ENCODE results near the gene LYST.

DNA sequence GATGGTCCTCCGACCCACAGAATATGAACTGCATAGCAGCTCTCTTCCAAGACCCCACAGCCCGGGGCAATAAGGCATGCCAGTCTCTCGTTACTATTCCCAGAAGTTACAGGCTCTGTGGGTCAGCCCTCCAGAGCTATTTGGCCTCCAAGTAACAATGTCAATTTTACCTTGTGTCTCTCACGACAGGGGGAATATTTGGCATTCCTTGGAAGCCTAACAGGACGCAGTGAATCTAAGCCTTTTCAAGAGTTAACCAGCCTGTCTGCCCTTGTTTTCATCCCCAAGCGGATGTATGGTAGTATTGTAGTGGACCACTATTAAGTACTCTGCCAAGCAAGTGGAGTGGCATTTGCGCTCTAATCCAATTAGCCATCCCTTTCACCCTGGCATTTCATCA, 192.7 kb downstream of the LYST start:
- no peak for TF ChIP-seq POLR2A (IDR thresholded peaks at IDR 0.05; ENCODE audit: low read depth, low read length)
- TF ChIP-seq, protein P1, sequence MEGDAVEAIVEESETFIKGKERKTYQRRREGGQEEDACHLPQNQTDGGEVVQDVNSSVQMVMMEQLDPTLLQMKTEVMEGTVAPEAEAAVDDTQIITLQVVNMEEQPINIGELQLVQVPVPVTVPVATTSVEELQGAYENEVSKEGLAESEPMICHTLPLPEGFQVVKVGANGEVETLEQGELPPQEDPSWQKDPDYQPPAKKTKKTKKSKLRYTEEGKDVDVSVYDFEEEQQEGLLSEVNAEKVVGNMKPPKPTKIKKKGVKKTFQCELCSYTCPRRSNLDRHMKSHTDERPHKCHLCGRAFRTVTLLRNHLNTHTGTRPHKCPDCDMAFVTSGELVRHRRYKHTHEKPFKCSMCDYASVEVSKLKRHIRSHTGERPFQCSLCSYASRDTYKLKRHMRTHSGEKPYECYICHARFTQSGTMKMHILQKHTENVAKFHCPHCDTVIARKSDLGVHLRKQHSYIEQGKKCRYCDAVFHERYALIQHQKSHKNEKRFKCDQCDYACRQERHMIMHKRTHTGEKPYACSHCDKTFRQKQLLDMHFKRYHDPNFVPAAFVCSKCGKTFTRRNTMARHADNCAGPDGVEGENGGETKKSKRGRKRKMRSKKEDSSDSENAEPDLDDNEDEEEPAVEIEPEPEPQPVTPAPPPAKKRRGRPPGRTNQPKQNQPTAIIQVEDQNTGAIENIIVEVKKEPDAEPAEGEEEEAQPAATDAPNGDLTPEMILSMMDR (conservative IDR thresholded peaks at IDR 0.05; ENCODE audit: low read depth, low read length): no peak
- TF ChIP-seq, protein P2, sequence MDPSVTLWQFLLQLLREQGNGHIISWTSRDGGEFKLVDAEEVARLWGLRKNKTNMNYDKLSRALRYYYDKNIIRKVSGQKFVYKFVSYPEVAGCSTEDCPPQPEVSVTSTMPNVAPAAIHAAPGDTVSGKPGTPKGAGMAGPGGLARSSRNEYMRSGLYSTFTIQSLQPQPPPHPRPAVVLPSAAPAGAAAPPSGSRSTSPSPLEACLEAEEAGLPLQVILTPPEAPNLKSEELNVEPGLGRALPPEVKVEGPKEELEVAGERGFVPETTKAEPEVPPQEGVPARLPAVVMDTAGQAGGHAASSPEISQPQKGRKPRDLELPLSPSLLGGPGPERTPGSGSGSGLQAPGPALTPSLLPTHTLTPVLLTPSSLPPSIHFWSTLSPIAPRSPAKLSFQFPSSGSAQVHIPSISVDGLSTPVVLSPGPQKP (IDR thresholded peaks at IDR 0.05; ENCODE audit: borderline replicate concordance, low read depth, low read length): no peak
- no peak for TF ChIP-seq FOS (IDR thresholded peaks at IDR 0.05; ENCODE audit: low read depth, low read length)
- no peak for TF ChIP-seq RFX5 (IDR thresholded peaks at IDR 0.05; ENCODE audit: low read depth, low read length)
- TF ChIP-seq, protein P3, sequence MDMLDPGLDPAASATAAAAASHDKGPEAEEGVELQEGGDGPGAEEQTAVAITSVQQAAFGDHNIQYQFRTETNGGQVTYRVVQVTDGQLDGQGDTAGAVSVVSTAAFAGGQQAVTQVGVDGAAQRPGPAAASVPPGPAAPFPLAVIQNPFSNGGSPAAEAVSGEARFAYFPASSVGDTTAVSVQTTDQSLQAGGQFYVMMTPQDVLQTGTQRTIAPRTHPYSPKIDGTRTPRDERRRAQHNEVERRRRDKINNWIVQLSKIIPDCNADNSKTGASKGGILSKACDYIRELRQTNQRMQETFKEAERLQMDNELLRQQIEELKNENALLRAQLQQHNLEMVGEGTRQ (IDR thresholded peaks at IDR 0.05; ENCODE audit: low read depth, low read length): no peak
- no peak for TF ChIP-seq RAD21 (IDR thresholded peaks at IDR 0.05; ENCODE audit: low read length)
- no peak for TF ChIP-seq MAZ (IDR thresholded peaks at IDR 0.05; ENCODE audit: borderline replicate concordance, low read depth, low read length)
- no peak for TF ChIP-seq RCOR1 (IDR thresholded peaks at IDR 0.05; ENCODE audit: insufficient replicate concordance, low read length)
- no peak for TF ChIP-seq SMC3 (IDR thresholded peaks at IDR 0.05; ENCODE audit: low read depth, low read length)
- no peak for TF ChIP-seq CEBPB (IDR thresholded peaks at IDR 0.05; ENCODE audit: low read depth, low read length)
- no peak for TF ChIP-seq MAFK (IDR thresholded peaks at IDR 0.05; ENCODE audit: low read depth, low read length)
- no peak for TF ChIP-seq MXI1 (IDR thresholded peaks at IDR 0.05; ENCODE audit: borderline replicate concordance, low read depth, low read length)

Measured in IMR-90 (cell line).